Activated T-helper 1 cell treated with anti-CD3 and anti-CD28 coated beads, Interleukin-2, amount 50 U/mL, for 16 hours (primary cell): ENCODE data around the gene CABLES1.
"Not testable (repeated sequence)": the region's sequence is repeated elsewhere in the genome, so short reads cannot be mapped to it uniquely, and the experiment has no call there.

ENCODE experiments used
- DNase-seq, 2 donors: peaks; one replicate each; pipeline ENCODE4 v3.0.0-alpha.2; 2020; ENCODE audit warnings: low read depth in 1 of 2, low spot score in 1 of 2

CABLES1 gene

DNA sequence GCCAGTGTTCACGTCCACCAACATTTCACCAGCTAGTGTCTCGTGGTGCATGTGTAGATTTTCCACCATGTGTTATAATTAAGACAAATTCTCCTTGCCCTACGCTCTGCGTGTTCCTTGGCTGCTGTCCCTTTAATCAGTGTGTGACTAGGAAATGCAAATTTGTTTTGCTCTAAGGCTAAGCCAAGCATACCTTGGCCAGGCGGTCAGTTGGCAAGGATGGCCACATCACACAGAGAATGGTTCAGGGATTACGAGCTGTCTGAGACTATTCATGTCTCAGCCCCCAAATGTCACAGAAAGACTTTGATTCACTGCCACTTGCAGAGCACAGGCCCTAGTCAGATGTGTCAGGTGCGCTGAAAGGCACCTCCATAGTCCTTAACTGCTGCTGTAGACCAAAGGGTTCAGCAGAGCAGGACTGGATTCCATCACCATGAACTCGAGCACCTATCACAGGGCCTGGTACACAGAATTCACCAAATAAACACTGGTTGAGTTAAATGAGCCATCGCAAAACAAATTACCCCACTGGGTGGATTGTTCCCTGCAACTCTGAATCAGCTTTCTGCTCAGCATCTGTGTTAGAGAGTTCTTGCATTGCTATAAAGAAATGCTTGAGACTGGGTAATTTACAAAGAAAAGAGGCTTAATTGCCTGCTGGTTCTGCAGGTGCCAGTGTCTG, 128.4 kb downstream of the CABLES1 start:
- no peak for DNase-seq

DNA sequence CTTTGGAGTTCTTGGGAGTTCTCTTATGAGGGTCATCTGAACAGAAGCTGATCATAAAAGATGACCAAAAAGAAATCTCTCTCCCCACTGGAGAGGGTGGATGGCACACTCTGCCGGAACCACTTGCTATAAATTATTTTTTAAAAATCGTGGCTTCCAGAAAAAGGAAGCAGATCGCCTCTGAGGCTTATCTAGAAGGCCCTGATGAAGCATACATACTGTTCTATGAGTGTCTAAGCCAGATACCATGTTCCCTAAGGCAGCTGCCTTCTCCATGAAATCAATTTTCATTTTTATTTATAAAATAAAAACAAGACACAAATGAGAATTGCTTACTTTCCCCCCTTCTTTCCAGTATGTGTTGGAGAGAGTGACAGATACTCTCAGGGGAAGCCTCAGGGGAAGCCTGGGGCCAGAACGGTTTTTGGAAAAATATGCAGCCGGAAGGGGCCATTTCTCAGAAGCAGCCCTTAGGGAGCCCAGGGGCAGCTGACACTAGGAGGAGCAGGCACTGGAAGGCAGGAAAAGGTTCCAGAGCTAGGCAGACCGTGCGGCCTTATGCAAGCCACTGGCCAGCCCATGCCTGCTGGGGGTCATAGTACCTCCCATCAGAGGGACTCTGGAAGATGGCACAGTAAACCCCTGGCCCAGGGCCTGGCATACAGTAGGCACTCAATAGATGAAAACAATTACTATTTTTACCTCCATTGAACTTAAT, 130.6 kb downstream of the CABLES1 start:
- DNase-seq, result no peak

DNA sequence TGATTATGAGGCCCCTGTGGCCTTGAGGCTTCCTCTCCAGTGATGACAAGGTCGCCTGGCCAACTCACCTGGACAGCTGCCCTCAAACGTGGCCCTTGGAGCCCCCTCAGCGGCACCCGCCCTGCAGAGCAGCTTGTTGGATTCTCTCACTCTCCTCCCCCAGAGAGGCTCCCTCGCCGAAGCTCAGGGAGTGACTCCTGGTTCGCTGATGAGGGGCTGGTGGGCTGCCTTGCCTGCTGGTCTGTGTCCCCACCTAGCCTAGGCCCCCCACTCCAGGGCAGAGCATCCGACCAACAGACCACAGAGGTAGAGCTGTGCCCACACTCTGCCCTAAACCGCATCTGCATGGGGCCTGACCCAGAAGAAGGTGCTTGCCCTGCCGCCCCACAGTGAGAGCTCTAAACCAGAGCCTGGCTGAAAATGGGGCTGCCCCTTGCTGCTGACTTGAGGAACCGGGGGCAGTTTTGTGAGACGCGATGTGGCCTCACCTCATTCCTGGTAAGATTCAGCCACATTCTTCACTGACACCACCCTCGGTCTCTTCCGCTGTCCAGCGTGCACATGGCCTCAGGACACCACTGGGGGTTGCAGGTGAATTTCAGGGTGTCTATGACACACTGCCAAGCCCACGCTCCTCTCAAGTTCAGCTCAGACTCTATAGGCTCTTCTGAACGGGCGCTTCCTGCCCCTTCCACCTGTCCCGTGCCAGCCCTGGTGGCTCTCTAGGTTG, 131.6 kb downstream of the CABLES1 start:
- DNase-seq, result no peak

DNA sequence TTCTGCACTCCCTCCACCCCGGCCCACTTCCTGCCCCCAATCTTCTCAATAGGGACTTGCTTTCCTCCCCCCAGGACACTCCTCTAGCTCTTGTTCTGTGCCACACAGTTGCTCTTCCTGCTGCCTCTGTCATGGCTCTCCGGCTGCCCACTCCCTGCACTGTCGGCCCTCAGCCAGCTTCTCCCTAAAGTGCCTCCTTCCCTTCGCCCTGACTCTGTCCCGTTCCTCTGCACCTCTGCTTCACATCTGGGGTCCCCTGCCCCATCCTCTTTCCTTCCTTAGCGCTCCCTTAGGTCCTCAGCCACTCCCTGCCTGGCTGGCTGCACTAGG, 132.1 kb downstream of the CABLES1 start:
- no peak for DNase-seq

- no peak for DNase-seq
These were observed 133.4 kb downstream of the CABLES1 start for GRCh38 chr18:23268641-23269040.

- DNase-seq, result not testable (repeated sequence)
These were observed 133.8 kb downstream of the CABLES1 start for GRCh38 chr18:23269068-23269467.

- DNase-seq, result no peak
These were observed 134.6 kb downstream of the CABLES1 start for GRCh38 chr18:23269928-23270327.

GRCh38 chr18:23270986-23271680, 135.8 kb downstream of the CABLES1 start:
- no peak for DNase-seq

DNA sequence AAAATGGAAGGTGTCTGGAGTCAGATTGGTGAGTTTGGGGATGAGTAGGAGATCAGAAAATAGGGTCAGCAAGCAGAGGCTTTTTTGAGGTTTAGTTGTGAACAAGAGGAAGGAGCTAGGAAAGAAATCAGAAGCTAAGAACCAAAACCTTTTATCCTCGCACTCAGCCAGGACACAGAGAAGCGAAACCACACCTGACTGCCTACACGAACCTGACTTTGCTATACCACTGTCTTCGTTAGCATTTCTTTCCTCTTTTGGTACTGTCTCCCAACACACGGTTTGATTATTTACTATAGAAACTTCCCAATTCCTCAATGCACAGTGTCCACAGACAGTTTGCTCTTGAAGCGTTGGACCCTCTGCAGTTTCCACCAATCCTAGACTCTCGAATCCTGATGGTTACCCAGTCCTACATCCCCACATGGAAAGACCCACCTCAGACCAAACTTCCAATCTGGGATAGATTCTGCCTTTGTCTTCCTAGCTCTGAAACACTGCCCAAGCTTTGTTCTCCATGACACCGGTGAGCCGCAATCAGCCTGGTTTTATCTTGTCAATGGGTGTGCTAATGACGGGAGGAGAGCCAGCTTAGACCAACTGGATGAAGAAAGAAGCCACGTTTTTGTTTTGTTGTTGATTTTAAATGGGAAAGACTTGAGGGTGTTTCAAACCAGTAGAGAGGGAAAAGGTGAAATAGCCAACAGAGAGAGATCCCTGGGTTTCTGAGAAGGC, 137.4 kb downstream of the CABLES1 start:
- no peak for DNase-seq

GRCh38 chr18:23273443-23273966, 138.2 kb downstream of the CABLES1 start:
- no peak for DNase-seq

GRCh38 chr18:23274638-23275482, 139.6 kb downstream of the CABLES1 start:
- no peak for DNase-seq

GRCh38 chr18:23276451-23276850, 141.2 kb downstream of the CABLES1 start:
- DNase-seq, result no peak

DNA sequence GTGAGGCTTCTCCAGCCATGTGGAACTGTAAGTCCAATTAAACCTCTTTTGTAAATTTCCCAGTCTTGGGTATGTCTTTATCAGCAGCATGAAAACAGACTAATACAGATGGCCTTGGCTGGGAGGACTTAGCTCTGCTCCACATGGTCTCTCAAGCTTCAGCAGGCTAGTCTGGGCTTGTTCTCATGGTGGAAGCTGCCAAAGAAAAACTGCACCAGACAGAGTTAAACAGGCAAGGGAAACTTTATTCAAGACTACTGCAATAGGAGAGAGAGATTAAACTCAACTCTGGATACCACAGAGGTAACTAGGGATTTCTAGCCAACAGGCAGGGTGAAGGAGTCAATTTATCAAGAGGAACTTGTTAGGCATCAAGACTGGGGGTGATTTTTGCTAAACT, 142.1 kb downstream of the CABLES1 start:
- DNase-seq, result no peak

DNA sequence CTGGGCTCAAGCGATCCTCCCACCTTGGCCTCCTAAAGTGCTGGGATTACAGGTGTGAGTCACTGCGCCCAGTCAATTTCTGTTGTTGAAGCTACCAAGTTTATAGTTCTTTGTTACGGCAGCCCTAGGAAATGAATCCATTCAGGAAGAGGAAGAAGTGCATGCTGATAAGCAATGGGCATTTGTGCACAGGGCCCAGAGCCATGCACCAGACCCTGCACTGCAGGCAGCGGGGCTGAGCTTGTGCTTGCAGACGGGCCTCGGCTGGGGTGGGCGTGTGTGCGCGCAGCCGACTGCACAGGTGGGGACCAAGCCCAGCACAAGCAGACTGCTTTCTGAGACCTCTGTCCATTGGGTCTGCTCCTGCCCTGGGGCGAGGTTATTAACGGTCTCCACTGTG, 144.6 kb downstream of the CABLES1 start:
- DNase-seq, result no peak

DNA sequence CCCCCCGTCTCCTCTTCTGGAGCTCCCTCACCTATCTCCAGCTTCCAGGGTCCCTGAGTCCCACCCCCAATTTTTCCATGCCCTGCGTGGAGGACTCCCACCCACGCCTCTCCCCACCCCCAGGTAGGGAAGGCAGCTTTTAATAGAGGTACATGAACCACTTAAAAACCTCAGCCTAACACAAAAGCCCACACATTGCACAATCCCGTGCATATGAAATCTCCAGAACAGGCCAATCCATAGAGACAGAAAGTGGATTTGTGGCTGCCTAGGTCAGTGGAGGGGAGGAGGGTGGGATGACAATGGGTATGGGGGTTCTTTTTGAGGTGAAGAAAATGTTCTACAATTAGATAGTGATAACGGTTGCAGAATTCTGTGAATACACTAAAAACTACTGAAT, 145.6 kb downstream of the CABLES1 start:
- DNase-seq, result no peak

GRCh38 chr18:23281626-23282436, 146.5 kb downstream of the CABLES1 start:
- no peak for DNase-seq

GRCh38 chr18:23282437-23282781, 147.1 kb downstream of the CABLES1 start:
- no peak for DNase-seq

DNA sequence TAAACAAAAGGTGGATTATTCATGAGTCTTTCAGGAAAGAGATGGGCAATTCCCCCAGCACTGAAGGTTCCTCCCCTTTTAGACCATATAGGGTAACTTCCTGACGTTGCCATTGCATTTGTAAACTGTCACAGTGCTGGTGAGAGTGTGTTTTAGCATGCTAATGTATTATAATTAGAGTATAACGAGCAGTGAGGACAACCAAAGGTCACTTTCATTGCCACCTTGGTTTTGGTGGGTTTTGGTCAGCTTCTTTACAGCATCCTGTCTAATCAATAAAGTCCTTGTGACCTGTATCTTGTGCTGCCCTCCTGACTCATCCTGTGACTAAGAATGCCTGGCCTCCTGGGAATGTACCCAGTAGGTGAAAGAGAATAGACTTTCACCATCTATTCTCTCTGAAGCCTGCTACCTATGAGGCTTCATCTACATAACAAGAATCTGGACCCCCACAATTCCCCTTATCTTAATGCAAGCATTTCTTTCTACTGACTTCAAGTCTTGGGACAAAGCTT, 148.7 kb downstream of the CABLES1 start:
- DNase-seq, result no peak

GRCh38 chr18:23284629-23285028, 149.3 kb downstream of the CABLES1 start:
- no peak for DNase-seq
